Cerebellar cortex (tissue), 1 donor: ENCODE data around the gene IQCK.

Experiments used
- DNase-seq: peaks from one replicate; pipeline ENCODE4 v3.0.0-alpha.2; 2015; ENCODE audit warnings: low spot score

Gene IQCK

DNA sequence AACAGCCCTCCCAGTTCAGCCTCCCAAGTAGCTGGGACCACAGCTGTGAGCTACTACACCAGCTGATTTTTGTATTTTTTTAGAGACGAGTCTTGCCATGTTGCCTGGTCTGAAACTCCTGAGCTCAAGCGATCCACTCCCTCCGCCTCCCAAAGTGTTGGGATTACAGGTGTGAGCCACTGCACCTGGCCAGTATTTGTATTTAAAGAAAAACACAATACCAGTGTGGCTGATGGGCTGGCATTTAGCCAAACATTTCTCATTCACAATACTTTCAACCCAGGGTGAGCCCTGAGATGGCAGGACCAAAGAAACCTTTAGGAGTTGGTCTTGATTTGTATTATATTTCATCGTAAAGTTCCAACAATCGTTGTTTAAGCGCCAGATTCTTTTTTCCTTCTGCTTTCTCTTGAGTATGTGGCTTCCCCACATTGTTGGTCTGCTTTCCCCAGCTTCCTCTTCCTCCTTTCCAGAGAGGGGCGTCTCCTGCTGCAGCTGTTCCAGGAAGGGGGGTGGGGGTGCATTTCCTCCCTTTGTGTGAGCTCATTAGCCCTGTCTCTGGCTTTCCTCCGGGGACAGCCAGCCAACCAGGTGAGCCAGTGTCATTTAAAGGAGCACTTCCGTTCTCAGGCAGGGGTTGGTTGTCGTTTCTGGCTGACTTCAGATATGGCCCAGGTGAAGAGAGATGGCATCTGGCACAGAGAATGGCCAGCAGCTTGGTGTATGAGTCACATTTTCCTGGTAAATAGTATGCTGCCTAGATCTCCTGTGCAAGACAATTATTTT is 86.7 kb downstream of the IQCK start:
- DNase-seq: no peak

- no peak for DNase-seq
Measured at GRCh38 chr16:19805459-19806162, 87.5 kb downstream of the IQCK start.

DNA sequence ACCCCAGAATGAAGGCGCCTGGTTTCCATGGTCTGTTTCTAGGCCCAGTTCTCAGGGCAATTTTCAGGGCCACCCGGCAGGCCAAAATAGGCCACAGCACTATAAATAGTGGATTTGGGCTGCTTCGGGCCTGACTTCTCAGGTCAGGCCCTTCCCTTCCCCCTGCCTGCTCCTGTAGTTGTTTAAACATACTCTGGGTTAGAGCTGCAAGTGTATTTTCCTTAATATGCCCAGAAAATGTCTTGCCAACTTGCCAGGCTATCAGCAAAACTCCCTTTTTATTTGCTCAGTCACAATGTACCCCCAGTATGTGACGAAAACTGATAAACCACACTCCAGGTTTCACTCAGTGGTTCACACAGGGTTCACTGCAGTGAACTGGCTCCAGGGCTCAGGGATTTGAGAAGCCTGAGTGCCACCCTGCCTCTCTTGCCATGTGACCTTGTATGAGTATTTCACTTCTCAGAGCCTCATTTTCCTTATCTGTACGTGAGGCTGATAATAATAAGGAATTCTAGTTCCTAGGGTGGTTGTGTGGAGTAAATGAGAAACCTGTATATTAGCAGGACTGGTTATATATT is 90.1 kb downstream of the IQCK start:
- no peak for DNase-seq

DNA sequence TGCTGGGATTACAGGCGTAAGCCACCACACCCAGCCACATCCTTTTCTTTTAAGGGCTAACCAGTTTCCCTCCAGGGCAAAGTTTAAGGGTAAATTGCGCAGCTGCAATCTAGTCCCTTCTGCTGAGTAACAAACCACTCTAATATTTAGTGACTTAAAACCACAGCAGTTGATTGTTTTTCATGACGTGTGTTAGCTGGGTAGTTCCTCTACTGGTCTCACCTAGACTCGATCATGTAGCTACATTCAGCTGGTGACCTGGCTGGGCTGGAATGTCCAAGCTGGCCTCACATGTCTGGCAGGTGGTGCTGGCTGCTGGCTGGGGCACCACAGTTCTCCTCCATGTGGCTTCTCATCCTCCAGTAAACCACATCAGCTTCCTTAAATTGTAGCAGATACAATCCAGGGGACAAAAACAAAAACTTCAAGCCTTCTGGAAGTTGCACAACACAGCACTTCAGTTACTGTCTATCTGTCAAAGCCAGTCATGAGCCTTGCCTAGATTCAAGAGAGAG is 91.1 kb downstream of the IQCK start:
- DNase-seq: no peak

- no peak for DNase-seq
Measured at GRCh38 chr16:19809693-19810092, 91.6 kb downstream of the IQCK start.

- no peak for DNase-seq
Measured at GRCh38 chr16:19810817-19811731, 93.0 kb downstream of the IQCK start.

DNA sequence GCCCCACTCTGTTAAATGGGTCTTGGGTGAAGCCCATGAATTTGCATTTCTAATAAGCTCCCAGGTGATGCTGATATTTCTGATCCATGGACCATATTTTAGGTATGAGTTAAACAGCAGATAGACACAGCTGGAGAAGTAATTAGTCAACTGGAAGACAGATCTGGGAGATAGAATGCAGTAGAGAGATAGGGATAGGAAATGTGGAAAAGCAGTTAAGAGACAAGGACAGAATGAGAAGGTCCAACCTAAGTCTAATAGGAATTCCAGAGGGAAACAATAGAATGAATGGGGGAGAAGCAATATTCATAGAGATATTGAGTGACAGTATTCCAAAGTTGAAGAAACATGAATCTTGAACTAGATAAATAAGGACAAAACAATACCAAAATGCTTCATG is 94.9 kb downstream of the IQCK start:
- no peak for DNase-seq

DNA sequence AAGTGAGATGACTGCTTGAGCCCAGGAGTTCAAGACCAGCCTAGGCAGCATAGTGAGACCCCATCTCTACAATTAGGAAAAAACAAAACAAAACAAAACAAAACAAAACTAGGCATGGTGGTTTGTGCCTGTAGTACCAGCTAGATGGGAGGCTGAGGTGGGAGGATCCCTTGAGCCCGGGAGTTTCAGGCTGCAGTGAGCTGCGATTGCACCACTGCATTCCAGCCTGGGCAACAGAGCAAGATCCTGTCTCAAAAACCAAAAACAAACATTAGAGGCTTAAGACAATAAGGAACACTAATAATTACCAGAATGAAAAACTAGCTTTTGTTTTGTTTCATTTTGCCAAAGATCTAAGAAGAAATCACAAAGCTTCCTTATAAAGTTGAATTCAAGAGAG is 97.3 kb downstream of the IQCK start:
- DNase-seq: no peak

GRCh38 chr16:19817122-19817521 is 99.1 kb downstream of the IQCK start:
- no peak for DNase-seq

DNA sequence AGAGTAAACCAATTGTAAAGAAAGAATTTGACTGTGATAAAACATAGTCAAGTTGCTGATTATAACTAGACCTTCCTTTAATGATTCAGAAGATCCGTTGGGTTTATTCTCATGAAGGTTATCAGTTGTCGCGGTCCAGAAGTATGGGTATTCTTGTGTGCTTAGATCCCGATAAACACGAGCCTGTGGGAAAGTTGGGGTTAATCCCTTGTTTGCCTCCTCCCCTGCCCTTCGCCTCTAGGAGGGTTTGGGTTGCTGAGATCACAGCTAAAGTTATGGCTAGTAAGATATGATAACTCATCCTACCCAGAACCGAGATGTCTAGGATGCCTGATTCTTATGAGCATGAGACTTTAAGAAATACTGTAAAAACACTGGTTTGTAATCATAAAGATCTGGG is 99.8 kb downstream of the IQCK start:
- DNase-seq: no peak

DNA sequence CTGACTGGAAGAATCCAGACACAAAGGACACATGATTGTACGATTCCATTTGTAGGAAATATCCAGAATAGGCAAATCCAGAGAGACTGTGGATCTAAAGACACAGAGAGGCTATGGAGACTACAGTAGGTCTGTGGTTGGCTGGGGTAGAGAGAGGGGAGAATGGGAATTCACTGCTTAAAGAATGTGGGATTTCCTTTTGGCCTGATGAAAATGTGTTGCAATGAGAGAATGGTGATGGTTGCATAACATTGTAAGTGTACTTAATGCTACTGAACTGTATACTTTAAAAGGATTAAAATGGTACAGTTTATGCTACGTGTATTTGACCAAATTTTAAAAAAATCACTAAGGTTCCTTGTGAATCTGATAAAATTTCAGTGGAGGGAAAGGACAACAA is 104.5 kb downstream of the IQCK start:
- DNase-seq: no peak

DNA sequence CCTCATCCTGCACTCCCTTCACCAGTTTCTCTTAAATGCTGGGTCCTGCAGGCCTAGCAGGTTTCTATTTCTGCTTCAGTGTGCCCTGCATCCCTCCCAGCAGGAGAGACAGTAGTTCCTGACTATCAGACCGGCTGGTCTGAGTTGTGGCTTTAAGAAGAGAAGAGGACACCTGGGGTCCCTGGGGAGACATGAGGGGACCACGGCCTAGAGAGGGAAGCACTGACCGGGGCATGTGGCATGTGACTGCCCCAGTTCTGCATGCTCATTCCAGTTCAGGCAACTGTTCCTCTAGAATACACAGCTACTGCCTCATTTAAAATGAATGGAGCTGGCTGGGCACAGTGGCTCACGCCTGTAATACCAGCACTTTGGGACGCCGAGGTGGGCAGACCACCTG is 105.3 kb downstream of the IQCK start:
- DNase-seq: no peak

- no peak for DNase-seq
Measured at GRCh38 chr16:19824216-19824615, 106.1 kb downstream of the IQCK start.

- peak; percentile 77 for DNase-seq
Measured at GRCh38 chr16:19829844-19830692, 112.0 kb downstream of the IQCK start.

DNA sequence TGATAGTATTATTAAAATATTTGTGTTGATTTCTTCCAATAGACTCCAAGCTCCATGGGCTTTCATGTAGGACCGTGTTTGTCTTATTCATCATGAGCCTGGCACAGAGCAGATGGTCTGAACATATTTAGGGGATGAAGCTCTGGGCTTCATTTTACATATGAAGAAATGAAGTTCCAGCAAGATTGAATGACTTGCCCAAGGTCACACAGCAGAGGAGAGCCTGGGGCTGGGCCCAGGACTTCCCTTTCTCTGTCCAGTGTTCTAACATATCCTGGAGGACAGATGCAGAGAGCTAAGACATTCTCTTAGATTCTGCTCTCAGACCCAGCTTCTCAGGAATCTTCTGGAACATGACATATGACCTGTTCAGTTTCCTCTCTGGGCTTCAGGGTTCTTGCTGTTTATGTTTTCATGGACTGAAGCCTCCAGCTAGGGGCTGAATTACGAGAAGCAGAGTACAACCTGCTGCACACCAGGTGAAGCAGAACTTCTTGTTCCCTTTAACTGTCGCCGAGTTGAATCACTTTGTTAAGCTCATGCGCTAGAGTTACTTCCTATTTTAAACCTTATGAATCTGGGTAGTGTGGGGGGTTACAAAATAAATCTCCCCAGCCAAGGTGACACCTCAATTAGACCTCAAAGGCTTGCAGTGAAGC is 113.0 kb downstream of the IQCK start:
- no peak for DNase-seq

DNA sequence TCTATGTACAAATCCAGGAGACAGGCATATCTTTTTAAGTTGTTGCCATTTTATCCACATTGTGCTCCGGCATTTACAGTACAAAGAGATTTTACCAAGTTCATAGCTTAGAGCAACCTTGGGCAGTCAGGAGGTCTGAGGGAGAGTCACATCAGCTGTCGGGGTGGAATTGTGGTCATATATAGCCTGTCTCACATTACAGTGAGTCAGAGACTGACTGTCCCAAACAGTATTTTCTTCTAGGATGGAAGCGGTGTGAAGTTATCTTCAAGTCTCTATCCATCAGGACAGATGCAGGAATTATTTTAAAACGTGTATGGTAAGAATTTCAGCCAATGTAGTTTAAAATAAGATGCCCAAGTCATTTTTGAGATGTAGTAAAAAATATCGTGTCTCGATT is 113.6 kb downstream of the IQCK start:
- no peak for DNase-seq

- no peak for DNase-seq
Measured at GRCh38 chr16:19833176-19833575, 115.1 kb downstream of the IQCK start.

DNA sequence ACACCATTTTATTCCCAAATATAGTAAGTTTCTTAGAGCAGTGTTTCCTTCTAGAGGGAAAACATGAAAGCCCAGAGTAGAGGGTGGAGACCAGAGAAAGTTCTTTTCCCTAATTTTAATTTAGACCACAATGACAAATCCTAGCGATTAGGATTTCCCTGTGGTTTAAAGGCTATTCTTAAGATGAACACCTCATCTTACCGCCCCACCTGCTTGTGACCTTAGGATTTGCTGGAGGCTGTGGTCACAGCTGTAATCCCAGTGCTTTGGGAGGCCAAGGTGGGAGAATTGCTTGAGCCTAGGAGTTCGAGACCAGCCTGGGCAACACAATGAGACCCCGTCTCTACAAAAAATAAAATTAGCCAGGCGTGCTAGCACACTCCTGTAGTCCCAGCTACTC is 115.5 kb downstream of the IQCK start:
- DNase-seq: no peak

- no peak for DNase-seq
Measured at GRCh38 chr16:19835196-19835595, 117.1 kb downstream of the IQCK start.

DNA sequence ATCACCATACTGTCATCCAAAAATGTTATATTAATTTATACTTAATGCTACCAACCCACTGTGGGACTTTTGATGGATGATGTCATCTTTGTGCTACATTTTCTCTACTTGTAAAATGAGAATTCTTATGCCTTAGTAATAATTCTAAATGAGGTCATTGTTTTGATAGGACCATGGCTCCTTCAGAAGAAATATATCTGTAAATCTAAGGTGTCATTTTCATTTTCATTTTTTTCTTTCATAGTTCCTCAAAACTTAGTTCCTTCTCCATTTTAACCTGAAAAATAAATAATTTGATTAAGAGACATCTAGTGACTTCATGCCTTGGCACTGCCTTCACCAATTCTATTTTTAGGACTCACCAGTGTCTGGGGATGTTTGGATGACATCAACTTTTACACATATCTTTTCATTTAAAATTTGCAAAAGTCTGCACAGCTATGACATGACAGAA is 117.9 kb downstream of the IQCK start:
- no peak for DNase-seq
